Peyer's patch (tissue), 4 donors: ENCODE data around the gene EPS8.

Experiments used
- CTCF ChIP-seq, 6 experiments: fragments of 450-650 bp in 4 of 6; fragments of 200-600 bp in 2 of 6; sonication (generic) in 1 of 6; IDR thresholded peaks; one replicate each; pipeline ENCODE4 v1.5.1; 2017 to 2019; ENCODE audit warnings: antibody characterized with exemption in 6 of 6, mild to moderate bottlenecking in 3 of 6, moderate library complexity in 1 of 6
- POLR2A ChIP-seq, 2 donors: fragments of 450-650 bp; IDR thresholded peaks; one replicate each; pipeline ENCODE4 v1.5.1; 2017; ENCODE audit warnings: antibody characterized with exemption in 2 of 2, mild to moderate bottlenecking in 2 of 2, moderate library complexity in 2 of 2

- no peak for TF ChIP-seq CTCF (IDR thresholded peaks at IDR 0.05)
- no peak for TF ChIP-seq POLR2A (IDR thresholded peaks at IDR 0.05)
Measured at GRCh38 chr12:15741082-15741481, 48.1 kb downstream of the EPS8 start.
